HG03442 (cell line): Measurements from ENCODE around the gene SNX15.
"Not testable (repeated sequence)": the region's sequence is repeated elsewhere in the genome, so short reads cannot be mapped to it uniquely, and the experiment has no call there.

ENCODE experiments used
- ATAC-seq: cut with Tn5 transposase; IDR thresholded peaks from one replicate; pipeline ENCODE4 v1.9.1; 2021; ENCODE audit warnings: mild to moderate bottlenecking, moderate library complexity; ENCODE audit not compliant: unreplicated experiment

SNX15 gene

GRCh38 chr11:65027213-65028067 is at the start of gene SNX15:
TSS of gene SNX15 (plus strand) at chr11:65027439. CDS start at chr11:65027538, 99 bp downstream.
- peak; percentile 84 for ATAC-seq

- ATAC-seq = not testable (repeated sequence)
Observed at GRCh38 chr11:64983339-64983738, 43.9 kb upstream of the SNX15 start.

GRCh38 chr11:64987998-64988854 is 39.0 kb upstream of the SNX15 start:
- no peak for ATAC-seq

- no peak for ATAC-seq
Observed at GRCh38 chr11:64989416-64989815, 37.8 kb upstream of the SNX15 start.

- ATAC-seq = no peak
Observed at GRCh38 chr11:64990222-64990923, 36.9 kb upstream of the SNX15 start.

- no peak for ATAC-seq
Observed at GRCh38 chr11:64994318-64994717, 32.9 kb upstream of the SNX15 start.

- no peak for ATAC-seq
Observed at GRCh38 chr11:64996327-64996709, 30.9 kb upstream of the SNX15 start.

- no peak for ATAC-seq
Observed at GRCh38 chr11:64996710-64997380, 30.4 kb upstream of the SNX15 start, which contains the start of gene BATF2. TSS of gene BATF2 (minus strand) at chr11:64996971. CDS start at chr11:64996914, 57 bp downstream.

- no peak for ATAC-seq
Observed at GRCh38 chr11:64998141-64998540, 29.1 kb upstream of the SNX15 start.

GRCh38 chr11:64998690-64999431 is 28.4 kb upstream of the SNX15 start:
- ATAC-seq = no peak

GRCh38 chr11:64999478-64999877 is 27.8 kb upstream of the SNX15 start:
- ATAC-seq = no peak

- no peak for ATAC-seq
Observed at GRCh38 chr11:65002706-65003105, 24.5 kb upstream of the SNX15 start.

GRCh38 chr11:65003282-65003681 is 24.0 kb upstream of the SNX15 start:
- ATAC-seq = no peak

- not testable (repeated sequence) for ATAC-seq
Observed at GRCh38 chr11:65003968-65004367, 23.3 kb upstream of the SNX15 start.

GRCh38 chr11:65008016-65008415 is 19.2 kb upstream of the SNX15 start:
- ATAC-seq = no peak

GRCh38 chr11:65008873-65009272 is 18.4 kb upstream of the SNX15 start:
- ATAC-seq = no peak

GRCh38 chr11:65013130-65013887 is 13.9 kb upstream of the SNX15 start:
- ATAC-seq = peak; percentile 66

- ATAC-seq = peak; percentile 73
Observed at GRCh38 chr11:65013888-65014725, 13.1 kb upstream of the SNX15 start, which contains the start of gene ARL2. TSS of gene ARL2 (plus strand) at chr11:65014160. CDS start at chr11:65014208, 48 bp downstream.
